Mesothelial cell of epicardium (in vitro differentiated cells): ENCODE results near the gene SPTBN1. TPM values are rescaled to one million over a fixed set of nuclear protein-coding genes. Genes with fewer than 3 reads are reported as not detected.

Experiments
- DNase-seq, 2 experiments: peaks; one replicate each; pipeline ENCODE4 v3.0.0; 2021; ENCODE audit warnings: low spot score in 2 of 2; ENCODE audit not compliant: unreplicated experiment in 2 of 2
- H3K27ac Mint-ChIP-seq: 2 replicates; pipeline ENCODE4 v1.8.0; 2021; ENCODE audit warnings: mixed read lengths
- H3K27me3 Mint-ChIP-seq: 2 replicates; pipeline ENCODE4 v1.8.0; 2021; ENCODE audit warnings: low read depth, mixed read lengths
- H3K36me3 Mint-ChIP-seq: 2 replicates; pipeline ENCODE4 v1.8.0; 2021; ENCODE audit warnings: mixed read lengths
- H3K4me1 Mint-ChIP-seq: 2 replicates; pipeline ENCODE4 v1.8.0; 2021; ENCODE audit warnings: mixed read lengths
- H3K4me3 Mint-ChIP-seq: 2 replicates; pipeline ENCODE4 v1.8.0; 2021; ENCODE audit warnings: mild to moderate bottlenecking, moderate library complexity, mixed read lengths
- H3K9me3 Mint-ChIP-seq: 2 replicates; pipeline ENCODE4 v1.8.0; 2021; ENCODE audit warnings: mixed read lengths
- total RNA-seq: library from RNA; stranded (reverse); gene quantifications from 3 replicates; pipeline ENCODE4 v1.2.1, GENCODE V29; 2021
- TF ChIP-seq, protein P1 (sequence below): fragments of 200-600 bp; sonication (generic); IDR thresholded peaks from one replicate; pipeline ENCODE4 v1.5.0; 2021; ENCODE audit warnings: antibody characterized with exemption; ENCODE audit not compliant: unreplicated experiment

Gene SPTBN1
- total RNA-seq, 1 donor from 2014 or later: 281 TPM

DNA sequence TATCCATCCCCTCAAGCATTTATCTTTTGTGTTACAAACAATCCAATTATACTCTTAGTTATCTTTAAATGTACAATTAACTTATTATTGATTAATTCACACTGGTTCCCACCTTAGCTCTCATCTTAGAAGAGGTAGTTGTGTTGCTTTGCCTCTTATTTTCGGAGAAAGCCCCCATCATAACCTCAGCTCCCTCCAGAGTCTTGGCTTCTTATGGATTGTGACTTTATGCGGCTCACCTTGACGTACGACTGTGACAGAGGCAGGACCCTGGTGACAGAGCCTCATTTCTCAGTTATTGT is 132.9 kb downstream of the SPTBN1 start:
- TF ChIP-seq, protein P1, sequence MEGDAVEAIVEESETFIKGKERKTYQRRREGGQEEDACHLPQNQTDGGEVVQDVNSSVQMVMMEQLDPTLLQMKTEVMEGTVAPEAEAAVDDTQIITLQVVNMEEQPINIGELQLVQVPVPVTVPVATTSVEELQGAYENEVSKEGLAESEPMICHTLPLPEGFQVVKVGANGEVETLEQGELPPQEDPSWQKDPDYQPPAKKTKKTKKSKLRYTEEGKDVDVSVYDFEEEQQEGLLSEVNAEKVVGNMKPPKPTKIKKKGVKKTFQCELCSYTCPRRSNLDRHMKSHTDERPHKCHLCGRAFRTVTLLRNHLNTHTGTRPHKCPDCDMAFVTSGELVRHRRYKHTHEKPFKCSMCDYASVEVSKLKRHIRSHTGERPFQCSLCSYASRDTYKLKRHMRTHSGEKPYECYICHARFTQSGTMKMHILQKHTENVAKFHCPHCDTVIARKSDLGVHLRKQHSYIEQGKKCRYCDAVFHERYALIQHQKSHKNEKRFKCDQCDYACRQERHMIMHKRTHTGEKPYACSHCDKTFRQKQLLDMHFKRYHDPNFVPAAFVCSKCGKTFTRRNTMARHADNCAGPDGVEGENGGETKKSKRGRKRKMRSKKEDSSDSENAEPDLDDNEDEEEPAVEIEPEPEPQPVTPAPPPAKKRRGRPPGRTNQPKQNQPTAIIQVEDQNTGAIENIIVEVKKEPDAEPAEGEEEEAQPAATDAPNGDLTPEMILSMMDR: no peak
- Mint-ChIP-seq H3K27ac (no peak overlapping the region), H3K36me3 (no peaks in the 10 kb centered on the region), H3K4me3 (no peak overlapping the region), H3K4me1 (peaks cover 60% of the 10 kb centered on the region), H3K9me3 (no peaks in the 10 kb centered on the region), H3K27me3 (no peaks in the 10 kb centered on the region)
- DNase-seq: no peak

DNA sequence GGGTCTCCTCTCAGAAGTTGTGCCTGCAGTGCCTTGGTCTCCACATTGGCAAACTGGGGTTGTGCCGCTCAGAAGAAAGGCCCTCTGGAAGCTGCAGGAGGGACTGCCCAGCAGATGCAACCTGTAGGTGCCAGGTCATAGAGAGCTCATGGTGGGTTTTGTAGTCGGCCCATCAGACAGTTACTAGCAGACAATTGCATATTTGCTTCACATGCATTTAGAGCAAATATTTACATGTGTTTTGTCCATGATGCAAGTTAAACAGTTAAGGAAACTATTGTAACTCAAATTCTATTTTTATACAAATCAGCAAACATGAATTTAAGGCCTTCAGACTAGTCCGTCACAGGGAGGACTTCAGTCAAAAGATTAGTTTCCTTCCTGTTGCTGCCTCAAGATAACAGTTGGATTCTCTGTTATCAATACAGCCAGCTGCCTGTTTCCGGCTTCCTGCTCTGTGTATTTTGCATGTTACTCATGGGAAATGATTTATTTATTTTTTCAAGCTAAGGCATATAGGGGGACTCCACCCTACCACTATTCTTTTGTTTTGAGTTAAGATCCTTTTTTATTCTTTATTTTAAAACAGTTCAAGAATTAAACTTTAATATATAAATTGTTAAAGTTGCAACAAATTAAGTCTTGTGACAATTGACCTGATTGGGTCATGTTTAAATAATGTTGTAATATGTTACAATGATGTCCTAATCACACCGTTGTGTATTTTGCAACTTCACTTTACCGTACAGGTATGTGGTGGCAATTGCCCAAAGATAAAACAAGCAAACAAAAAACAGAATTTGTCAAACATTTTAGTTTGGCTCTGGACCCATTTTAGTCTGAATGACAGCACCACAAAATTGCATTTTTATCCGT is 133.5 kb downstream of the SPTBN1 start:
- H3K9me3 Mint-ChIP-seq: no peaks in the 10 kb centered on the region
- H3K4me3 Mint-ChIP-seq: no peak overlapping the region
- peaks cover 55% of the 10 kb centered on the region for H3K4me1 Mint-ChIP-seq
- no peaks in the 10 kb centered on the region for H3K27me3 Mint-ChIP-seq
- no peak for DNase-seq
- TF ChIP-seq, protein P1: no peak
- H3K36me3 Mint-ChIP-seq: no peaks in the 10 kb centered on the region
- H3K27ac Mint-ChIP-seq: no peak overlapping the region

DNA sequence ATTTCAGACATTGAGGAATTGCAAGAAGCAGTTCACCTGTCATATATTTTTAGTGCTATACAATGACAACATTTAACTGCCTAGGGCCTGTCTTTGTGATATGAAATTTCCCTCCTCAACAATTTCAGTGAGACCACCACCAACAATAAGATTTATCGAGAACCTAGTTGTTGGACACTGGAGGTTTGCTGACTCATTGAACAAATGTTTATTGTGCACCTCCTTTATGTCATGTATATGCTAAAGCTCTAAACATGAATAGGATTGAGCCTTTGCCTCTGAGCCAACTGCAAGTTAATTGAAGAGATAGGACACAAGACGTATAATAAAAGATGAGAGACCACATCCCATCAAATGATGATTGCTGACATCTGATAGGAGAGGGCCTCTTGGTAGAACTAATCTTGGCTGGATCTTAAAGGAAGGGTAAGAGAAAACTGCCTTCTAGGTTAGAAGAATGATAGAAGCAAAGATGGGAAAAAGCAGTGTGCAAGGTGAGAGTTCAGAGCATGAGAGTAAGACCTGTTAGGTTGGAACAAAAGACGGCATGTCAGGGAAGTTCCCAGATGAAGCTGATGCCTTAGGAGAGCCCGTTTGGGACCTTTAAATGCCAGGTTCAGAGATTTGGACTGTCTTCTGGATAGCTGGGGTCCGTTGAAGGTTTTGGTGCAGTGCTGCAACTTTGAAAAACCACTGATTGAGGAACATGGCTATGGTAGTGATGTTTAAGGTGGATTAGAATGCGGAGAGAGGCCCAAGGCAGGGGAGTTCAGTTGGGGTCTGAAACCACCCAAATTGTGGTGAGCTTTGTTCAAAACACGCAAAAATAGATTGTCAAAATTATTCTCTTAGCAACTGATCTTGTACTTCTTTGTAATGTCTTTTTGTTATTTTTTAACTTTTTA is 134.3 kb downstream of the SPTBN1 start:
- H3K9me3 Mint-ChIP-seq: no peaks in the 10 kb centered on the region
- H3K27ac Mint-ChIP-seq: peak overlapping the region; percentile 63
- no peaks in the 10 kb centered on the region for H3K36me3 Mint-ChIP-seq
- H3K27me3 Mint-ChIP-seq: no peaks in the 10 kb centered on the region
- H3K4me3 Mint-ChIP-seq: no peak overlapping the region
- TF ChIP-seq, protein P1: no peak
- no peak for DNase-seq
- peaks cover 46% of the 10 kb centered on the region for H3K4me1 Mint-ChIP-seq

DNA sequence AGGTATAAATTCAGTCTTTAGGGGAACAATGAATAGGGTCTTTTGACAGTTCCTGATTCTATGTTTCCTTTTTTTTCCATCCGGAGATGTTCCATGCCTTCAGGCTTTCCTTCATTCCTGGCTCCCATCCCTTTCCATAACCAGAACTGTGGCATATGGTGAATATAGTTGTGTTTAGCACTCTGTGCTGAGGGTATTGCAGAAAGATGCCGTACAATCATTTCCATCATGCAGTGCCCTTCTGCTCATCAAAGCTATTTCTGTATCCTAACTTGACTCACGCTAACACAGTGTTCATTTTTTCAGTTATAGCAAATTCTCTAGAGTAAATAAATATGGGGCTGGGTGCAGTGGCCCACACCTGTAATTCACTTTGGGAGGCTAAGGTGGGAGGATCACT is 135.4 kb downstream of the SPTBN1 start:
- Mint-ChIP-seq H3K27ac (no peak overlapping the region), H3K9me3 (no peaks in the 10 kb centered on the region), H3K27me3 (no peaks in the 10 kb centered on the region), H3K4me3 (no peak overlapping the region), H3K4me1 (peaks cover 46% of the 10 kb centered on the region), H3K36me3 (peaks cover 6% of the 10 kb centered on the region)
- no peak for DNase-seq
- TF ChIP-seq, protein P1: no peak

DNA sequence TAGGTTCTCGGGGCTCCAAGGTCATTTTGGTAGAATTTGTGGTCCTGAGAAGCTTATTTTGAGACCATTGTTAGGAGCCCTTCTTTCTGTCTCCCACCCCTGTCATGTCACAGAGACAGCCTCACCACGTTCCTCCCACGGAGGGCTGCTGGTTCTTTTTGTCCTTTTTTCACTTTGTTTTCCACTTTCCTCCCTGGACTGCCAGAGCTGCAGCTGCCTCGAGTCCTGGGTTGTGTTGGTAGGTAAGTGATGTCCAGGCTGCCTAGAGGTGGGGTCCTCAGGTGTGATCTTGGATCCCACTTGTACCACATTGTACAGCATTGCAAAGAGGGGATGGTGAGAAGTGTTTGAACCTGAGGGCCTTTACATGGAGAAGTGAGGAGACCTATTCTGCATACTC is 137.1 kb downstream of the SPTBN1 start:
- Mint-ChIP-seq H3K36me3 (peaks cover 11% of the 10 kb centered on the region), H3K4me1 (peaks cover 41% of the 10 kb centered on the region), H3K27ac (no peak overlapping the region)

More for the DNA sequence above, 137.1 kb downstream of the SPTBN1 start:
- H3K9me3 Mint-ChIP-seq: no peaks in the 10 kb centered on the region
- H3K4me3 Mint-ChIP-seq: no peak overlapping the region
- TF ChIP-seq, protein P1: no peak
- DNase-seq: no peak
- H3K27me3 Mint-ChIP-seq: no peaks in the 10 kb centered on the region
